Ascending aorta (tissue), 2 donors: Measurements from ENCODE around the gene PTPN23. TPM values are rescaled to one million over a fixed set of nuclear protein-coding genes. Genes with fewer than 3 reads are reported as not detected.
A peak's percentile ranks its signal among the peaks of the same experiment; 100 is the strongest.

Experiments used
- DNase-seq, 2 donors: peaks; one replicate each; pipeline ENCODE4 v3.0.0-alpha.2; 2019; ENCODE audit warnings: low spot score in 2 of 2
- H3K27ac ChIP-seq, 2 donors: fragments of 200-600 bp; sonication (generic); one replicate each; pipeline ENCODE4 v1.5.1; 2016 to 2017; ENCODE audit warnings: mild to moderate bottlenecking in 1 of 2
- H3K27me3 ChIP-seq: fragments of 200-600 bp; sonication (generic); one replicate; pipeline ENCODE4 v1.5.1; 2017
- H3K36me3 ChIP-seq, 2 donors: fragments of 200-600 bp; sonication (generic); one replicate each; pipeline ENCODE4 v1.5.1; 2016
- H3K4me1 ChIP-seq, 2 donors: fragments of 200-600 bp; sonication (generic); one replicate each; pipeline ENCODE4 v1.5.1; 2016 to 2017; ENCODE audit warnings: mild to moderate bottlenecking in 1 of 2
- H3K4me3 ChIP-seq, 2 donors: fragments of 200-600 bp; sonication (generic); one replicate each; pipeline ENCODE4 v1.5.1; 2016 to 2017; ENCODE audit warnings: mild to moderate bottlenecking in 1 of 2
- H3K9me3 ChIP-seq, 2 donors: fragments of 200-600 bp; sonication (generic); one replicate each; pipeline ENCODE4 v1.5.1; 2016
- intact Hi-C: fragments of 100-400 bp; cut with DNase I; formaldehyde crosslinking; loops from one replicate; pipeline ENCODE4 v1.15.1; 2023
- total RNA-seq: library from RNA; depleted of rRNA; stranded (reverse); fragments of >200 nt; gene quantifications from one replicate; pipeline ENCODE4 v1.1.0, GENCODE V29; 2016
- TF ChIP-seq, protein P1 (sequence below), 3 experiments: fragments of 200-600 bp in 2 of 3; fragments of 450-650 bp in 1 of 3; sonication (generic) in 2 of 3; IDR thresholded peaks; one replicate each; pipeline ENCODE4 v1.5.1; 2016 to 2019; ENCODE audit warnings: antibody characterized with exemption in 3 of 3, mild to moderate bottlenecking in 1 of 3, moderate library complexity in 1 of 3

PTPN23 gene
- total RNA-seq, 1 donor from 2014 or later = 35.2 TPM

DNA sequence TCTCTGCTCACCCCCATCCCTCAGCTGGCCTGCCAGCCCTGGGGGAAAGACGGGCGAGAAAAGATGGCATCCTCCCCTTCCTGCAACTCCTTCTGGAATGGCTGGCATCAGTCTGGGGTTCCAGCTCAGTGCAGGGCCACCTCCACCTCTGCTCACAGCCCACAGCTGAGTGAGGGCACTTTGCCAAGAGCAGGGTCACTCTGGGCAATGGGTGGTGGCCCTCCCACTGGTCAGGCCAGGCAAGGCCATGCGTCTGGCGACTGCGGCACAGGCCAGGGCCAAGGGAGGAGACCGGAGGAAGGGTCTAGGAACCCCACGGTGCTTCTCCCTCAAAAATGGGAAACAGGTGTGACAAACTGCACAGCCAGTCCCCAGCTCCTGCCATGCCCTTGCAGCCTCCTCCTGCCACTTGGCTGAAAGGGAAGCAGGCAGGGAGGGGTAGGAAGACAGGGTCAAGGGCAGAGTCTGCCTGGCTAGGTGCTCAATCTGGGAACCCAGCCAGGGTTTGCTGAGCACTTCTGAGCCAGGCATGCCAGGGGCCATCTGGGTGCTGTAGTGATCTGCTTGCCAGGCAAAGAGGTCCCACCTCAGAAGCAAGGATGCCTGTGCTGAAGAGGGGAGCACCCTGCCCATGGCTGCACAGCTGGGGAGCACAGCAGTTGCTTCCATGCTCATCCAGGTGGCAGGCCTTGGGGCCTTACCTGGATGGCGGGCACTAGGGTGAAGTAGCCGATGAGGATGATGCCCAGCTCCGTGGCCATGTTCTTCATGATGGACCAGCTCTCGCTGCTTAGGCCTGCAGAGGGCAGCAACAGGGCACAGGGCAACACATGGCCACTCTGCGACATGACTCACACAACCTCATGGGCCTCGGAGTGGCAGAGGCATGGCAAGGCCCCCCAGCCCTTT, 41.2 kb downstream of the PTPN23 start:
- TF ChIP-seq, protein P1, sequence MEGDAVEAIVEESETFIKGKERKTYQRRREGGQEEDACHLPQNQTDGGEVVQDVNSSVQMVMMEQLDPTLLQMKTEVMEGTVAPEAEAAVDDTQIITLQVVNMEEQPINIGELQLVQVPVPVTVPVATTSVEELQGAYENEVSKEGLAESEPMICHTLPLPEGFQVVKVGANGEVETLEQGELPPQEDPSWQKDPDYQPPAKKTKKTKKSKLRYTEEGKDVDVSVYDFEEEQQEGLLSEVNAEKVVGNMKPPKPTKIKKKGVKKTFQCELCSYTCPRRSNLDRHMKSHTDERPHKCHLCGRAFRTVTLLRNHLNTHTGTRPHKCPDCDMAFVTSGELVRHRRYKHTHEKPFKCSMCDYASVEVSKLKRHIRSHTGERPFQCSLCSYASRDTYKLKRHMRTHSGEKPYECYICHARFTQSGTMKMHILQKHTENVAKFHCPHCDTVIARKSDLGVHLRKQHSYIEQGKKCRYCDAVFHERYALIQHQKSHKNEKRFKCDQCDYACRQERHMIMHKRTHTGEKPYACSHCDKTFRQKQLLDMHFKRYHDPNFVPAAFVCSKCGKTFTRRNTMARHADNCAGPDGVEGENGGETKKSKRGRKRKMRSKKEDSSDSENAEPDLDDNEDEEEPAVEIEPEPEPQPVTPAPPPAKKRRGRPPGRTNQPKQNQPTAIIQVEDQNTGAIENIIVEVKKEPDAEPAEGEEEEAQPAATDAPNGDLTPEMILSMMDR (IDR thresholded peaks at IDR 0.05) = no peak
- DNase-seq = no peak
- Histone ChIP-seq H3K4me3 (no peak overlapping the region), H3K9me3 (no peaks in the 10 kb centered on the region), H3K4me1 (peaks cover 3 to 8% of the 10 kb centered on the region in 2 donors), H3K27me3 (no peaks in the 10 kb centered on the region), H3K36me3 (peaks cover 32 to 69% of the 10 kb centered on the region in 2 donors), H3K27ac (peak overlapping the region; percentile 65 to 67)
- intact Hi-C loops = loop anchor here (1.0 to 5.0 kb wide), 3 partner anchors 53 to 365 kb away; partner anchors contain the start of genes ELP6 and SCAP

DNA sequence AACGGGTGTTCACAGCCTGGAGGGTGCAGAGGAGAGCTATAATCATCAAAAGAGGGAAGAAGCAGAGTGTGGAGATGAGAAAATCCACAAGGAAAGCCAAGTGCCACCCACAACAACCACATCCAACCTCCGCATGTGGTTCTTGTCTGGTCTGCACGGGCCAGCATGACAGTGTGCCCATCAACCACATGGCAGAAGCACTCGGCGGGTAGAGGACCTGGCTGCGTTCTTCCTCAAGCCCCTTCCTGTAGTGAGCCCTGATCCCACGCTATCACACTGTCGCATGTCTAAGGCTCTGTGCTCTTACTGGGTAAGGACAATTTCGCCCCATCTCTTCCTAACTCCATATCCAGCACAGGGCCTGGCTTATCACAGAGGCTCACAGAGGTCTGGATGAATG, 41.9 kb downstream of the PTPN23 start:
- Histone ChIP-seq H3K27me3 (no peaks in the 10 kb centered on the region), H3K36me3 (peaks cover 27 to 71% of the 10 kb centered on the region in 2 donors), H3K4me3 (no peak overlapping the region), H3K27ac (no peak overlapping the region), H3K4me1 (peaks cover 3 to 8% of the 10 kb centered on the region in 2 donors), H3K9me3 (no peaks in the 10 kb centered on the region)
- DNase-seq = no peak
- TF ChIP-seq, protein P1 (IDR thresholded peaks at IDR 0.05) = no peak
- intact Hi-C loops = loop anchor here (5.0 kb wide), 1 partner anchor 365 kb away; no protein-coding TSS in a partner anchor

DNA sequence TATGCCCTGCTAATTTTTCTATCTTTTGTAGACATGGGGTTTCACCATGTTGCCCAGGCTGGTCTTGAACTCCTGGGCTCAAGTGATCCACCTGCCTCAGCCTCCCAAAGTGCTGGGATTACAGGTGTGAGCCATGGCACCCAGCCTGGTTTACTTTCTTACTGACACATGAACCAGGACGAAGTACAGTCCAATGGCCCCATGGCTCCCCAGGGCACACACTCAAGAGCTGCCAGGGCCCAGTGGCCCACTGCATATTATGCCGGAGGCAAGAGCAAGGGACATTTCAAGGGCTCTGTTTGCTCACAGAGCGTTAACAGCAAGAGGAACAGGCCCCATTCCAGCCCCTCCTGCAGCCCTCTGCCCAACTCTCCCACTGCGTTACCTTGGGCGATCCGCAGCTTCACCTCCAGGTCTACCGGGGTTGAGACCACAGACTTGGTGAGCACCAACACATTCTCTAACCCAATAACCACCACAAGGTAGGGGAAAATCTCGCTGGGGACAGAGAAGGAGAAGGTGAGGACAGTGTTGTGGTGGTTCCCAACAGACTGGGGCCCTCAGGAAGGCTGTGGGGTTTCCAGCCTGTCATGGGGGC, 42.8 kb downstream of the PTPN23 start:
- DNase-seq = no peak
- peaks cover 3 to 8% of the 10 kb centered on the region in 2 donors for H3K4me1 ChIP-seq
- no peak overlapping the region for H3K27ac ChIP-seq
- intact Hi-C loops = loop anchor here (5.0 kb wide), 1 partner anchor 364 kb away; no protein-coding TSS in a partner anchor
- no peak overlapping the region for H3K4me3 ChIP-seq
- TF ChIP-seq, protein P1 (IDR thresholded peaks at IDR 0.05) = no peak
- H3K27me3 ChIP-seq = no peaks in the 10 kb centered on the region
- H3K36me3 ChIP-seq = peaks cover 29 to 70% of the 10 kb centered on the region in 2 donors
- no peaks in the 10 kb centered on the region for H3K9me3 ChIP-seq

DNA sequence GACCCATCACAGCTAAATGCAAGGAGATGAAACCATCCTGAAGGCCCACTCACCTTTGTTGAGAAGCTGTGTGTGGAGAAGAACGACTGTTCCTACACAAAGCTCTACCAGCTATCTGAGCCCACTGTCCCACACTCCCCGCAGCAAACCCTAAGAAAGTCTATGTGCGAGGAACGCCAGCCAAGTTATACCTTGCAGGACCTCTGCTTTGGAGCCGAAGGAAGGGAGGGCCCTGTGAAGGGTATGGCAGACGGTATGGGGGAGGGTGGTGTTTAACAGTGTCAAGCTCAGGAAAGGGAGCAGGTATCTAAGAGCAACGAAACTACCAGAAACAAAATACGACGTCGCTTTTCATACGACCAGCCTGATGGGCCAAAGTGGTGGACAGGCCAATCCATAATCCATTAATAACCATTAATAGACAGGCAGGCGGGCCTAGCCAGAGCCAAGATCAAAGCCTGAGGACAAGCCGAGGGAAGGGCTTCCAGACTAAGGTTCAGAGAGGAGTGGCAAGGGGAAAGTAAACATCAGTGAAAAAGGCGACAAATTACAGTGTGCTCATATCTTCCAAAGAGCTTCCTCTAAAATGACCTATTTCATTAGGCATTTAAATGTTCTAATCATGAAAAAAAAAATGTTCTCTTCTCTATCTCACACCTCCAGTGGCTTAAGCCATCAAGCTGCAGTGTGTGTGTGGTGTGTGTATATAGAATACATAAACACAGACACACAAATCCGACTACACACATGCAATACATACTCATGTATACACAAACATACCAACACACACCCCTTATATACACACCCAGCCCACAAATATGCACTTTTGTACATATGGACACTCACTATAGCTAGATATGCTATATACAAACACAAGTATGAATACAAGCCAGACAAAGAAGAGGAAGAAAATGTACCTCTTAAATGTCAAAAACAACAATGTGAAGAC, 43.9 kb downstream of the PTPN23 start:
- TF ChIP-seq, protein P1 (IDR thresholded peaks at IDR 0.05) = no peak
- Histone ChIP-seq H3K9me3 (no peaks in the 10 kb centered on the region), H3K36me3 (peaks cover 19 to 62% of the 10 kb centered on the region in 2 donors), H3K27ac (no peak overlapping the region), H3K4me3 (no peak overlapping the region), H3K27me3 (no peaks in the 10 kb centered on the region), H3K4me1 (peaks cover 3 to 8% of the 10 kb centered on the region in 2 donors)
- intact Hi-C loops = loop anchor here (5.0 kb wide), 1 partner anchor 363 kb away; no protein-coding TSS in a partner anchor
- no peak for DNase-seq

DNA sequence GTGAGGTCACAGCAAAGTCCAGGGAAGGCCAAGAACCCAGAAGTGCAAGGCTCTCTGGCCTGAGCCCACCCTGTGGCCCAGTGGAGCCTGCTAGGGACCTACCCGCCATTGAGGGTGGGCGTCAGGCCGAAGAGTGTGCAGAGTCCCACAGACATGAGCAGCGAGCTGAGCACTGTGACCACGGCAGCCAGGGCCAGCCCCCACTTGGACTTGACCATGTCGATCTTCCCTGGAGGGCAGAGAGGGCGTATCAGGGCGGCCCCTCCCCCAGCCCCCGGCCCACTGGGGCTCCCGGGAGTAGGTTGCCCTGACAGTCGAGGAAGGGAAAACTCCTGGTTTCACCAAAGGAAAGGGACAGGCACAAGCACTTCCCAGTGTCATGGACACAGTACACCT, 44.6 kb downstream of the PTPN23 start:
- H3K27ac ChIP-seq = no peak overlapping the region
- TF ChIP-seq, protein P1 (IDR thresholded peaks at IDR 0.05) = no peak
- peaks cover 3 to 8% of the 10 kb centered on the region in 2 donors for H3K4me1 ChIP-seq
- no peak for DNase-seq
- no peaks in the 10 kb centered on the region for H3K9me3 ChIP-seq
- H3K27me3 ChIP-seq = no peaks in the 10 kb centered on the region
- H3K36me3 ChIP-seq = peaks cover 14 to 60% of the 10 kb centered on the region in 2 donors
- intact Hi-C loops = no loop called here
- H3K4me3 ChIP-seq = no peak overlapping the region
